GM21381 (cell line): ENCODE results near the gene RPS6KL1.

Experiments used
- ATAC-seq: cut with Tn5 transposase; IDR thresholded peaks from one replicate; pipeline ENCODE4 v1.9.1; 2021; ENCODE audit warnings: mild to moderate bottlenecking, moderate library complexity; ENCODE audit not compliant: unreplicated experiment

RPS6KL1 gene

GRCh38 chr14:74859757-74860552 is 63.1 kb downstream of the RPS6KL1 start:
- no peak for ATAC-seq

- no peak for ATAC-seq
Measured at GRCh38 chr14:74858022-74858421, 65.0 kb downstream of the RPS6KL1 start.

DNA sequence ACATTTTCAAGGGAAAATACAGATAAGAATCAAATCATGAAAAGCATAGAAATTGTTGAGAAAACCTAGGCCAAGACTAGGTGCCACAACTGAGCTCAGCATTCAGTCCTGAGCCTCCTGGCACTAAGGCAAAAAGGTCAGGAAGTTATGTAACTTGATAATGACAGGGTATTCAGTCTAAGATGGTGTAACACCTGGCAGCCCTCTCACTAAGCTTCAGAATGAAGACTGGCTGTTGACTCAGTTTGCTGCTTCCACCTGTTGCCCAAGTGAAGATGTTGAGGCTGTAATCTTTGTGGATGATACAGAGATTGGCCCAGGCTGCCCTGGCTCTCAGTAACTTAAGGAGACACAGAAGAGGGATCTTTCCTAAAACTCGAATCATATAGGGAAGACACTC is 66.7 kb downstream of the RPS6KL1 start:
- ATAC-seq, result no peak

- no peak for ATAC-seq
Measured at GRCh38 chr14:74855945-74856344, 67.1 kb downstream of the RPS6KL1 start.

DNA sequence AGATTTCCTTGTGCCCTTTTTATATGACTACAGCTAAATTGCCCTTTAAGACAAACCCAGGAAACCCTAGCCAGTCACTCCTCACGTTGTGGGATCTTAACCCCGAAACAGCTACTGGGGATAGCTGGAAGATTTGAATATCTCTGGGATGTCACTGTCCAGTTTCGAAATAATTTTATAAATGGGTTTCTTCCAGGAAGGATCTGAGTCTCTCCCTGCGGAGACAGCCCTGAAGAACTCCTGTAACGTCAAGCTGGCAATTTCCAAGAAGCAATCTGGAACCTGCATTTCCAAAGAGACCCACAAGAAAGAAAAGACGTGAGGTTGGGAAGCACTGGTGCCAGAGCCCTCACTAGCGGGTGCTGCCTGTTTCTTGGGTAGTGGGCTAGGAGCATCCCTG is 68.0 kb downstream of the RPS6KL1 start:
- ATAC-seq, result no peak
